ENCODE measurements around the gene BCL2L13. TPM values are rescaled to one million over a fixed set of nuclear protein-coding genes. Genes with fewer than 3 reads are reported as not detected.
"Not testable (repeated sequence)": the region's sequence is repeated elsewhere in the genome, so short reads cannot be mapped to it uniquely, and the experiment has no call there.

BCL2L13 gene
- total RNA-seq, 1 experiment from 2014 or later: 53.5 TPM

GRCh38 chr22:17628406-17629172 is 10.0 kb upstream of the BCL2L13 start, which contains the start of gene ATP6V1E1:
Gene ATP6V1E1, minus strand, starts transcription at chr22:17628749. Its CDS starts 114 bp downstream, at chr22:17628635.
- peak; percentile 97 for DNase-seq
- H3K4me3 ChIP-seq (ENCODE audit: insufficient read depth, low read depth, low read length): peak within 1 kb of the TSS; percentile 99
- no peaks in the 10 kb centered on the region for H3K27me3 ChIP-seq (ENCODE audit: control insufficient read depth, insufficient read depth, low read length)
- no peaks in the 10 kb centered on the region for H3K36me3 ChIP-seq (replicated peaks; ENCODE audit: control insufficient read depth, insufficient read depth, low read length)

- no peaks in the 10 kb centered on the region for H3K27me3 ChIP-seq (ENCODE audit: control insufficient read depth, insufficient read depth, low read length)
- peak overlapping the region; percentile 99 for H3K4me3 ChIP-seq (ENCODE audit: insufficient read depth, low read depth, low read length)
- no peak for DNase-seq
- H3K36me3 ChIP-seq (replicated peaks; ENCODE audit: control insufficient read depth, insufficient read depth, low read length): no peaks in the 10 kb centered on the region
Measured at GRCh38 chr22:17629173-17629489, 9.4 kb upstream of the BCL2L13 start.

GRCh38 chr22:17629641-17630040 is 8.9 kb upstream of the BCL2L13 start:
- DNase-seq: no peak

GRCh38 chr22:17631076-17631565 is 7.4 kb upstream of the BCL2L13 start:
- H3K4me3 ChIP-seq (ENCODE audit: insufficient read depth, low read depth, low read length): no peak overlapping the region
- H3K36me3 ChIP-seq (replicated peaks; ENCODE audit: control insufficient read depth, insufficient read depth, low read length): no peaks in the 10 kb centered on the region
- DNase-seq: no peak
- H3K27me3 ChIP-seq (ENCODE audit: control insufficient read depth, insufficient read depth, low read length): no peaks in the 10 kb centered on the region

More at GRCh38 chr22:17629641-17630040, 8.9 kb upstream of the BCL2L13 start:
- Histone ChIP-seq H3K36me3 (replicated peaks; ENCODE audit: control insufficient read depth, insufficient read depth, low read length) (no peaks in the 10 kb centered on the region), H3K4me3 (ENCODE audit: insufficient read depth, low read depth, low read length) (no peak overlapping the region), H3K27me3 (ENCODE audit: control insufficient read depth, insufficient read depth, low read length) (no peaks in the 10 kb centered on the region)

GRCh38 chr22:17633217-17633997 is 5.2 kb upstream of the BCL2L13 start:
- no peak for DNase-seq

GRCh38 chr22:17633998-17634323 is 4.6 kb upstream of the BCL2L13 start:
- Histone ChIP-seq H3K27me3 (ENCODE audit: control insufficient read depth, insufficient read depth, low read length) (no peaks in the 10 kb centered on the region), H3K4me3 (ENCODE audit: insufficient read depth, low read depth, low read length) (no peak overlapping the region), H3K36me3 (replicated peaks; ENCODE audit: control insufficient read depth, insufficient read depth, low read length) (no peaks in the 10 kb centered on the region)
- no peak for DNase-seq

More at GRCh38 chr22:17633217-17633997, 5.2 kb upstream of the BCL2L13 start:
- no peaks in the 10 kb centered on the region for H3K36me3 ChIP-seq (replicated peaks; ENCODE audit: control insufficient read depth, insufficient read depth, low read length)
- H3K4me3 ChIP-seq (ENCODE audit: insufficient read depth, low read depth, low read length): no peak overlapping the region
- H3K27me3 ChIP-seq (ENCODE audit: control insufficient read depth, insufficient read depth, low read length): no peaks in the 10 kb centered on the region

- DNase-seq: no peak
- no peak overlapping the region for H3K4me3 ChIP-seq (ENCODE audit: insufficient read depth, low read depth, low read length)
- H3K27me3 ChIP-seq (ENCODE audit: control insufficient read depth, insufficient read depth, low read length): no peaks in the 10 kb centered on the region
- no peaks in the 10 kb centered on the region for H3K36me3 ChIP-seq (replicated peaks; ENCODE audit: control insufficient read depth, insufficient read depth, low read length)
Measured at GRCh38 chr22:17634696-17635095, 3.9 kb upstream of the BCL2L13 start.

GRCh38 chr22:17636850-17637249 is 1.7 kb upstream of the BCL2L13 start:
- not testable (repeated sequence) for H3K36me3 ChIP-seq (replicated peaks; ENCODE audit: control insufficient read depth, insufficient read depth, low read length); H3K27me3 ChIP-seq (ENCODE audit: control insufficient read depth, insufficient read depth, low read length); H3K4me3 ChIP-seq (ENCODE audit: insufficient read depth, low read depth, low read length); DNase-seq

GRCh38 chr22:17637490-17638181 is 921 bp upstream of the BCL2L13 start:
- no peak for DNase-seq
- Histone ChIP-seq H3K27me3 (ENCODE audit: control insufficient read depth, insufficient read depth, low read length) (no peaks in the 10 kb centered on the region), H3K36me3 (replicated peaks; ENCODE audit: control insufficient read depth, insufficient read depth, low read length) (no peaks in the 10 kb centered on the region), H3K4me3 (ENCODE audit: insufficient read depth, low read depth, low read length) (peak overlapping the region; percentile 75)

GRCh38 chr22:17638182-17638431 is 450 bp upstream of the BCL2L13 start:
- H3K4me3 ChIP-seq (ENCODE audit: insufficient read depth, low read depth, low read length): peak overlapping the region; percentile 75
- no peaks in the 10 kb centered on the region for H3K36me3 ChIP-seq (replicated peaks; ENCODE audit: control insufficient read depth, insufficient read depth, low read length)
- H3K27me3 ChIP-seq (ENCODE audit: control insufficient read depth, insufficient read depth, low read length): no peaks in the 10 kb centered on the region
- peak; percentile 70 for DNase-seq

- no peaks in the 10 kb centered on the region for H3K27me3 ChIP-seq (ENCODE audit: control insufficient read depth, insufficient read depth, low read length)
- peak; percentile 50 for DNase-seq
- H3K4me3 ChIP-seq (ENCODE audit: insufficient read depth, low read depth, low read length): peak overlapping the region; percentile 75
- no peaks in the 10 kb centered on the region for H3K36me3 ChIP-seq (replicated peaks; ENCODE audit: control insufficient read depth, insufficient read depth, low read length)
Measured at GRCh38 chr22:17639247-17639741, 737 bp downstream of the BCL2L13 start.

- Histone ChIP-seq H3K27me3 (ENCODE audit: control insufficient read depth, insufficient read depth, low read length) (no peaks in the 10 kb centered on the region), H3K4me3 (ENCODE audit: insufficient read depth, low read depth, low read length) (no peak overlapping the region), H3K36me3 (replicated peaks; ENCODE audit: control insufficient read depth, insufficient read depth, low read length) (no peaks in the 10 kb centered on the region)
- no peak for DNase-seq
Measured at GRCh38 chr22:17641269-17641668, 2.7 kb downstream of the BCL2L13 start.

GRCh38 chr22:17642357-17642756 is 3.8 kb downstream of the BCL2L13 start:
- DNase-seq; H3K36me3 ChIP-seq (replicated peaks; ENCODE audit: control insufficient read depth, insufficient read depth, low read length); H3K27me3 ChIP-seq (ENCODE audit: control insufficient read depth, insufficient read depth, low read length); H3K4me3 ChIP-seq (ENCODE audit: insufficient read depth, low read depth, low read length): not testable (repeated sequence)

- no peaks in the 10 kb centered on the region for H3K36me3 ChIP-seq (replicated peaks; ENCODE audit: control insufficient read depth, insufficient read depth, low read length)
- no peak for DNase-seq
- no peak overlapping the region for H3K4me3 ChIP-seq (ENCODE audit: insufficient read depth, low read depth, low read length)
- H3K27me3 ChIP-seq (ENCODE audit: control insufficient read depth, insufficient read depth, low read length): no peaks in the 10 kb centered on the region
Measured at GRCh38 chr22:17647452-17647851, 8.9 kb downstream of the BCL2L13 start.

- no peaks in the 10 kb centered on the region for H3K36me3 ChIP-seq (replicated peaks; ENCODE audit: control insufficient read depth, insufficient read depth, low read length)
- no peak for DNase-seq
- H3K4me3 ChIP-seq (ENCODE audit: insufficient read depth, low read depth, low read length): no peak overlapping the region
- H3K27me3 ChIP-seq (ENCODE audit: control insufficient read depth, insufficient read depth, low read length): no peaks in the 10 kb centered on the region
Measured at GRCh38 chr22:17647991-17648390, 9.4 kb downstream of the BCL2L13 start.

All from H7 (cell line).